NCI-H2171 treated with DMSO at 0.1 percent for 48 hours (cell line): Measurements from ENCODE around the gene MATK.
"Not testable (repeated sequence)": the region's sequence is repeated elsewhere in the genome, so short reads cannot be mapped to it uniquely, and the experiment has no call there.

Experiments
- DNase-seq: peaks from one replicate; lab custom pipeline; 2025; lab: John Stamatoyannopoulos, UW

The MATK gene

DNA sequence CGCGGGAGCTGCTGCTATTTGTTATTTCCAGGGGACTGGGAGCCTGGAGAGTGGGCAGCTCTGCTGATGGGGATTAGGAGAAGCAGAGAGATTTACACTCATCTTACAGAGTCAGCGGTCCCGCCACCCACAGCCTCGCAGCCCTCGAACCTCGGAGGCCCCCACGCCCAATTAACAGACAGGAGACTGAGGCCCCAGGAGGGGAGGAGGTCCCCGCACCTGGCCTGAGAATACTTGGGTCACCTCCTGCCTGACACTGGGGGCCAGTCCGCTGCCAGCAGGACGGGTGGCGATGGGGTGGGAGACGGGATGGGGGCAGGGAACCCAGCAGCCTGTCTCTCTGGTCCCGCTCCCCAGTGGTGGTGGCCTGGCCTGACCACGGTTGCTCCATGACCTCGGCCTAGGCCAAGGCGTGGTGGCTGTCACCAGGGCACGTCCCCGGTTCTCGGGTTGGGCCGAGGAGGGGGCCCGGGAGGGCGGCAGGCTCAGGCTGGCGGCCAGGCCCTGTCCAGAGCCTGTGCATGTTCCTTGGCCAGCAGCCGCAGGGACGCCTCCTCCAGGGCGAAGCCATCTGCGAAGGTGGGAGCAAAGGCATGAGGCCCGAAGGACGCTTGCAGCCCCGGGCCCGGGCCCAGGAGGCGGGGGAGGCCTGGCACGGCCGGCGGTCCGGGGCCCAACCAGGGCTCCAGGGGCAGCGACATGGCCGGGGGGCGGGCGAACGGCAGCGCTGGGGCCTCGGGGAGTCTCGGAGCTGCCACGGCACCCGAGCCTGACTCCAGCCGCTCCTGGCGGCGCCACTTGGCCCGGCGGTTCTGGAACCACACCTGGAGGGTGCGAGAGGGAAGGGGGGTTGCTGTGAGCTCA is 15.8 kb downstream of the MATK start:
- DNase-seq: no peak

DNA sequence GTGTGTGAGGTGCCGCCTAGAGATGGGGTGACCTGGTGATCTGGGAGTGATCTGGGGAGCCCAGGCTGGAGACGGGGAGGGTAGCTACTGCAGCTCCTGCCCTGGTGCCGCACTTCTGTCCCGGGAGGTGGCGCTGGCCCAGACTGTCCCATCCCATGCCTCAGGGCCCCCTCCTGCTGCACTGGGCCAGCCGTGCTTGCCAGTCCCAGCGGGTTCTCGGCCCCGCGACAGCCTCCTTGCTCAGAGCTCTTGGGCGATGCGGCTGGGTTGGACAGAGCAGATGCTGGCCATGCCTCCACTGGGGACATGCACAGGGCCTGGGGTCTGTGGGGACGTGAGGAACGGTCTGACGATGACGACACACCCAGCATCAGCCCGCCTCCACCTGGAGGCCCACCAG is 16.7 kb downstream of the MATK start:
- DNase-seq: no peak

DNA sequence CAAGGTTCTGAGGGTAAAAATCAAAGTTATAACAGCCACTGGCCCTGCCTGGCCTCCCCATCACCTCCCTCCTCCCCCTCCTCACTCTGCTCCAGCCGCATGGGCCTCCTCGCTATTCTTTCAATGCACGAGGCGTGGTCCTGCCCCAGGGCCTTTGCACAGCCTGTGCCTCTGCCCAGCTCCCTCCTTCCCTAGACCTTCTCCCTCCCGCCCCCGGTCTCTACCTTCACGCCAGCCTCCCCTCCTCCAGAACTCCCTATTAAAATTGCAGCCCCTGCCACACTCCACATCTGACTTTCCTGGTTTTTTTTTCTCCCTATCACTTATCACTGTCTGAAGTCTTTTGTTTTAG is 17.5 kb downstream of the MATK start:
- DNase-seq: no peak

DNA sequence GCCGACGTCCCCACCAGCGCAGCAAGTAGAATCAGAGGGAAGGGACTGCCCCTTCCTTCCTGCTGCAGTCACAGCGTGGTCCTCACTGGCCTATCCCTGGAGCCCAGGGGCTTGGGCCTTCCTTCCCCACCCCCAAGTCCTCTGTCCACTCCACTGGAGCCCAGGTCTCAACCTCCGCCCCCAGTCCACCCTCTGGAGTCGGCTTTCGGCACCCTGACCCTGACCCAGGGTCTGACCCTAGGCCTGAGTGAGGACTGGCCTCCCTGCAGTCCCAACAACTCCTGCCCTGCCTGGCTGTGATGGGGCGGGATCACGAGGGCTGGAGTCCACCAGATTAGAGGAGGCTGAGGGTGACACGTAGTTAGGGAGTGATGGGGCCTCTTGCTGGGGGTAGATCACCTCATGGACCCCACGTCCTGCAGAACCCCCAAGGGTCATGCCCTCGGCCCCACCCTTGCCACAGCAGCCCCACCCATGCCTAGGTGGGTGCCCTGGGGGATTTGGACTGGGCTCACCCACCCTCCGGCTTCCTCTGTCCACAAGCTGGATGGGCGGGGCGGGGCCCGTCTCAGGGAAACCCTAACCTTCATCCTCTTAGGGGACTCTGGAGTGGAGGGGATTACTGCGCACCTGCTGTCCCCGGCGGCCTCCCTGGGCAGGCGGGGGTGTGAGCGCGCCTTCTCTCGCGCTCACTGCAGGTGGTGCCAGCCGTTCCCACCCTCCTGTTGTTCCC is 18.0 kb downstream of the MATK start:
- DNase-seq: no peak

DNA sequence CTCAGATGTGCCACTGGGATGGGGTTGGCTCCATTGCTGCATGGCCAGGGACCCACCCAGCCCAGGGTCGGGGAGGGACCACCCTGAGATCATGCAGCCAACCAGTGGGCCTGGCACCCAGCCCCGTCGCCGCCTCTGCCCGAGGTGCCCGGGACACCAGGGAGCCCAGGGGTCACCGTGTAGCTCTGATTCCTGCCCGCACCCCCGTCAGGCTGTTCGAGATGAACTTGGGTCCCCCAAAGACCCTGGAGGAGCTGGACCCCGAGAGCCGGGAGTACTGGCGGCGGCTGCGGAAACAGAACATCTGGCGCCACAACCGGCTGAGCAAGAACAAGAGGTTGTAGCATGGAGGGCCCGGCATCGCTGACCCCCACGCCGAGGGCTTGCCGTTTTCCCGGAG is 19.1 kb downstream of the MATK start:
- no peak for DNase-seq

DNA sequence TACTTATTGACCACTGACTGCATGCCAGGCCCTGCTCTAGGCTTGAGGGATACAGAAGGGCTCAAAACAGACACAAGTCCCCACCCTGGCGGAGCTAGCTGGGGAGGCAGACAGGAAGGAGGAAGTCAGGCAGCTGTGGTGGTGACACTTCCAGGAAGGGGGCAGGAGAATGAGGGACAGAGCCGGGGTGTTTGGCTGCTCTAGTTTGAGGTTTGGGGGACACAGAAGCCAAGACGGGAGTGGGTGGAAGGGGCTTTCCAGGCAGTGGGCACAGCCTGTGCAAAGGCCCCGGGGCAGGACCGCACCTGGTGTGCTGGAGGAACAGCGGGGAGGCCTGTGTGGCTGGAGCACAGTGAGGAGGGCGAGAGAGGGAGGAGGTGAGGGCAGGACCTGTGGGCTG is 19.7 kb downstream of the MATK start:
- no peak for DNase-seq

DNA sequence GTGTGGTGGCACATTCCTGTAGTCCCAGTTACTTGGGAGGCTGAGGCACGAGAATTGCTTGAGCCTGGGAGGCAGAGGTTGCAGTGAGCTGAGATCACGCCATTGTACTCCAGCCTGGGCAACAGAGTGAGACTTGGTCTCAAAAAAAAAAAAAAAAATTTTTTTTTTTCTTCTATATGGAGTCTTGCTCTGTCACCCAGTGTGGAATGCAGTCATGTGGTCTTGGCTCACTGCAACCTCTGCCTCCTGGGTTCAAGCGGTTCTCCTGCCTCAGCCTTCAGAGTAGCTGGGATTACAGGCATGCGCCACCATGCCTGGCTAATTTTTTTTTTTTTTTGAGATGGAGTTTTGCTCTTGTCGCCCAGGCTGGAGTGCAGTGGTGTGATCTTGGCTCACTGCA is 20.4 kb downstream of the MATK start:
- not testable (repeated sequence) for DNase-seq

DNA sequence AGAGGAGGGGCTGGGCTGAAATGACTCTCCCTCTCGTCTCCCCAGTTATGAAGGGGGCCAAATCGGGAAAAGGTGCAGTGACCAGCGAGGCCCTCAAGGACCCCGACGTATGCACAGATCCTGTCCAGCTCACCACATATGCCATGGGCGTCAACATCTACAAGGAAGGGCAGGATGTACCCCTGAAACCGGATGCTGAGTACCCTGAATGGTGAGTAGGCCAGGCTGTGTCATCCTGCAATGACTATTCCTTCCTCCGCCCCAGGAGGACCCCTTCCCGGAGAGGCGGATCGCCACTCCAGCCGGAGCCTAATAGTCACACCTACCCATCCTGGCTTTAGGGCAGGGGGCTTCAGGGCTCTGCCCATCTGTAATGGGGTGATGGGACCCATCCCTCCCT is 21.1 kb downstream of the MATK start:
- no peak for DNase-seq

DNA sequence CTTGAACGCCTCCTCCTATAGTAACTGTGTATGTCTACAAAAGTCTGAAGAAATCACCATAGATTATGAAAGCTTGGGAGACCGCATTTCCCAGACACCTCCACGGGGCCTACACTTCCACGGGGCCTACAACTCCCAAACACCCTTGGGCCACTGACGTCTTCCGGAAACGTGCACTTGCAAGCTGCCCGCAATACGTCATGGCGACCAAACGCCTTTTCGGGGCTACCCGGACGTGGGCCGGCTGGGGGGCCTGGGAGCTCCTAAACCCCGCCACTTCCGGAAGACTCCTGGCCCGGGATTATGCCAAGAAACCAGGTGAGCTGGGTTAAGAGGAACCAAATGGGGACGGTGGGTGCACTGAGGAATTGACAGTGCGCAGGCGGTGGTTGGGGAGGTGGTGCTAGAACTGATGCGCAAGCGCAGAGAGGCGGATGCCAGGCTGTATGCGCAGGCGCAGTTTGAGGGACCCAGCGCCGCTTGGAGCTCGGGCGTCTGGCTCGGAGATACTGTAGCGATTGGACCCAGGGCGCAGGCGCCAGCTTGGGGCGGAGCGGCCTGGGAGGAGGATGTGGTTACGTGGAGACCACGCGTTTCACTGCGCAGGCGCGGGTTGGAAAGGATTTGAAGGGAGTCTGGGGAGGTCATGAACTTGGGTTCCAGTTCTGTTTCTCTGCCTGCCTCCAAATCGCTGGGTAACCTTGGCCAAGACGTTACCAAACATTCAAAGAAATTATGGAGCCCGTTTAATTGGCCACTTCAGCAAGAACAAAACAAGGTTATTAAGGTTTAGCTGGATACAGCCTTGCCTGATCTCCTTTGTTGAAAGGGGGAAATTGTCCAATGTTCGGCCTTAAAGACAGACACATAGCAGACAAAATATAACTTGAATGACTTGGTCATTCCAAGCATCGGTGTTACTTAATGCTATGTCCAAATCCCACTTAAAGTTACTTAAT is 23.4 kb downstream of the MATK start, which contains the start of gene MRPL54:
Gene MRPL54 (plus strand): TSS at position 182 of the 959 bp plus-strand sequence. CDS start 19 bp downstream, at position 201.
- DNase-seq: peak; percentile 99

DNA sequence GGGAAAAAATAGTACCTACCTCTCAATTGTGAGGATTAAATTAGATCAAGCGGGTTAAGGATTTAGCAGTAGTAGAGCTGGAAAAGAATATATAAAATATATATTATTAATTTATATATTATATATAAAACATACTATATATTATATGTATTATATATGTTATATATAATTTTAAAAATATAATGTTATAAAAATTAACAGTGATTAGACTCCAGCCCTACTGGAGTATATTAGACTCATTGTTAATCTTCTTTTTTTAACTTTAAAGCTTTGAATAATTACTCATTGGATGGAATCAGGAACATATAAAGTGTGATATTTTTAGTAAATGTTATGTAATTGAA is 24.1 kb downstream of the MATK start:
- DNase-seq: no peak

DNA sequence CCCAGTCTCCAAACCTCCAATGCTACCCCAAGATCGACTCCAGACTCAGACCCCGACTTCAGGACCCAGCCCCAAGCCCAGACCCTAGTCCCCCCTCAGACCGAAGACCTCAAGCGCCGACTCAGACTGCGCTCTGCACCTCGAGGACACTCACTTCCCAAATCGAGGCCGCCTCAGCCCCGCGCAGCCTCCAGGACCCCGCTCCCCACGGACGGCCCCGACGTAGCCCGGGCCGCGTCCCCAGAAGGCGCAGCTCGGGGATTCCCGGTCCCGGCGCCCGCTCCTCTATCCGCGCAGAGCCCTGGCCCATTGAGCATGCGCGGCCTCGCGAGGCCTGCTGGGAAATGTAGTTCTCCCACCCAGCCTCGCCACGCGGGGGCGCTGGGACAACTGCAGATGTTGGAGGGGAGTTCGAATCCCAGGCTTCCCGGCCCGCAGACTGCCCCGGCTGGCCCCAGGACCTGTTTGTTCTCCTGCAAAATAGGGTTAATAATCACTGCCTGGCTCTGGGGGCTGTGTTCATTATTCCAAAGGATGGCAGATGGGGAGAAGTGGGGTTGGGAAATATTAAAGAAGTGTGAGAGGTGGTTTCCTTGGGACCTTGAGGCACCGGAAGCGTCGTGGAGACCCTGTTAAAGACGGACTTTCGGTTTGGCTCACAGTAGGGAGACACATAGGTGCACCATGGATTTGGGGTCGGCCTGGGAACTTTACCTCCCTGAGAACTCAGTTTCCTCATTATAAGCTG is 24.6 kb downstream of the MATK start, which contains the start of gene APBA3:
Gene APBA3 (minus strand): TSS at position 311 of the 748 bp plus-strand sequence. CDS start 1,428 bp downstream, outside the sequence.
- peak; percentile 79 for DNase-seq

DNA sequence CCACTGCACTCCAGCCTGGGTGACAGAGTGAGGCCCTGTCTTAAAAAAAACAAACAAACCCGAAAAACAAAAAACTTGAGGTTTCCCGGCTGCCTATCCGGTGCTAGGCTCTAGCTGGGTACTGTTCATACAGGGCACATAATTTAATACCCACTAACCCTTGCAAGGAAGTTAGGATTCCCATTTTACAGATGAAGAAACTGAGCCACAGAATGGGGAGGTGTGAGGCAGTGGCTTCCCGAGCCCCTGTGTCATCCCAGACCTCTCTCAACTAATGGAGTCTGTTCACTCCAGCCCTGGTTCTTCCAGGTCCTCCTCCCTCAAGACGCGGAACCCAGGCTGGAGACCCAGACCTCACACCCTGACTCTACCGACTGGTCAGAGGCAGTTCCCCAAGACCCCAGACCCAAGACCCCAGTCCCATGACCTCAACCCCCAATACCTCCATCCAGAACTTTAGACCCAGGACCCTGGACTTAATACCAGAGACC is 25.3 kb downstream of the MATK start:
- DNase-seq: no peak

DNA sequence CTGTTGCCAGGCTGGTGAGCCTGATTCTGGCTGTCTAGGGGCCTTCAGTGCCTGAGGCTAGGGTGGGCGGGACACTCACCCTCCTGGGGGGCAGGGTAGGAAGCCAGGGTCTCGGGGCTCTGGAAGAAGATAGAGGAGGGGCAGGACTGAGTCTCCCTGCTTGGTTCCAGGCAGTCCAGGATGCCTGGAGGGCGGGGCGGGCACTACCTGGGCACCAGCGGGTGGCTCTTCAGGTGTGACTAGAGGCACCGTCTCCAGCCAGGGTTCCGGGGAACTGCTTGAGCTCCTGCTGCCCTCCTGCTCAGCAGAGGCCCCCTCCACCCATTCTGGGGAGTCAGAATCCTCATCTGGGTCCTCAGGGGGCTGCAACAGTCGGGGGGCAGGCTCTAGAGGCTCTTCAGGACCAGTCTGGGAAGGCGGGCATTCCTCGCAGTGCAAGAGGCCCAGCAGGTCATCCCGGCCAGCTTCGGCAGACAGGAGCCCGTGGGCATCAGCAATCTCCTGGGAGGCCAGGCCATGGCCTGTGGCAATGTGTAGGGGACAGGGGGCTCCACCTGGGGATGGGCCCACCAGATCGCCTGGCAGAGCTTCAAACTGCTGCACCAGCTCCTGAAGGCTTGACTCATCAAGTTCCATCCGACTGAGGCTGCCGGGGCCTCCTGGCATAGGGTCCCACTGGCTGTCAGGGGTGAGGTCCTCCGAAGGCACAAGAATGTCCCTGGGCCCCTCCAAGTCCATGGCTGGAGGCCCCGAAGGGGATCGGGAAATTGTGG is 26.5 kb downstream of the MATK start:
- no peak for DNase-seq

DNA sequence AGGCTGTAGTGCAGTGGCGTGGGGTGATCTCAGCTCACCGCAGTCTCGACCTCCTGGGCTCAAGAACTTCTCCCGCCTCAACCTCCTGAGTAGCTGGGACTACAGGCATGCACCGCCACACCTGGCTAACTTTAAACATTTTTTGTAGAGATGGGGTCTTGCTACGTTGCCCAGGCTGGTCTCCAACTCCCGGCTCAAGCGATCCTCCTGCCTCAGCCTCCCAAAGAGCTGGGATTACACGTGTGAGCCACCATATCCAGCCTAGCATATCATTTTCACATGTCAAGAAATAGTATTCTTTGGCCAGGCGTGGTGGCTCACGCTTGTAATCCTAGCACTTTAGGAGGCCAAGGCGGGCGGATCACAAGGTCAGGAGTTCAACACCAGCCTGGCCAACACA is 27.9 kb downstream of the MATK start:
- not testable (repeated sequence) for DNase-seq

DNA sequence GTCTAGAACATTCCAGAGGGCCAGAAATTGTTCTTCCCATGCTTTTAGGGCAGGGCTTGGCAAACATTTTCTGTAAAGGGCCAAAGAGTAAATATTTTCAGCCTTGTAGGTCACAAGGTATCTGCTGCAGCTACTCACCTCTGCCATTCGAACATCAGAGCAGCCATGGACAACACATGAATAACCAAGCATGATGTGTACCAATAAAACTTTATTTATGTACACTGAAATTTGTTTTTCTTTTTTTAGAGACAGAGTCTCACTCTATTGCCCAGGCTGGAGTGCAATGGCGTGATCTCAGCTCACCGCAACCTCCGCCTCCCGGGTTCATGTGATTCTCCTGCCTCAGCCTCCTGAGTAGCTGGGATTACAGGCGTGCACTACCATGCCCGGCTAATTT is 28.5 kb downstream of the MATK start:
- not testable (repeated sequence) for DNase-seq

DNA sequence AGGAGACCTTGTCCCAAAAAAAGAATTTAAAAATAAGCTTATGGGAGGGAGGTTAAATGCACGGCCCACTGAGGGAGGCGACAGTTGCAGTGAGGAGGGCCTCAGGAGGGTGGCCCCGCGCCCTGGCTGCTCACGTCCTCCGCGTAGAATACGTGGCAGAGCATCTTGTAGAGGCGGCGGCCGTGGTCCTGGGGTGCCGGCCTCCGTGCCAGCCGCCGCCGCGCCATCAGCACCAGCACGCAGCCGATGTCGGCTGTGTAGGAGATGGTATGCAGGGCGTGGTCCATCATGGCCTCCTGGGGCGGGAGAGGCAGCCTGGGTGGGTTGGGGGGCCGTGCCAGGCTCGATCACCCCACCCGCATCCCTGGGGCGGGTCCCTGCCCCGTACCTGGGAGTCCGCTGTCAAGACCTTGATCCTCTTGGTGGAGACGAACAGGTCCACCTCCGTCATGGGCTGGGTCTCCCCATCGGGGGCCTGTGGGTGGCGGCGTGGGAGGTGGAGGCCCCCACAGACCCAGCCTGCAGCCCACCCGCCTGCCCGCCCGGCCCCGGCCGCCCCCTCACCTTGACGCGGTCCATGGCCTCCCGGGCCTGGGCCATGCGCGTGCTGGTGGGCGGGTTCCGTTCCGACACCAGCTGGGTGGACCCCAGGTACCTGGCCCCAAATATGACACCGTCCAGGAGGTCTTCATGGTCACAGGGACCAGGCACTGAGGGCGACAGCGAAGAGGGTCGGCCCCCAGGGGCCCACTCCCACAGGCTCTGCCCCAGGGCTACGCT is 32.4 kb downstream of the MATK start:
- no peak for DNase-seq

DNA sequence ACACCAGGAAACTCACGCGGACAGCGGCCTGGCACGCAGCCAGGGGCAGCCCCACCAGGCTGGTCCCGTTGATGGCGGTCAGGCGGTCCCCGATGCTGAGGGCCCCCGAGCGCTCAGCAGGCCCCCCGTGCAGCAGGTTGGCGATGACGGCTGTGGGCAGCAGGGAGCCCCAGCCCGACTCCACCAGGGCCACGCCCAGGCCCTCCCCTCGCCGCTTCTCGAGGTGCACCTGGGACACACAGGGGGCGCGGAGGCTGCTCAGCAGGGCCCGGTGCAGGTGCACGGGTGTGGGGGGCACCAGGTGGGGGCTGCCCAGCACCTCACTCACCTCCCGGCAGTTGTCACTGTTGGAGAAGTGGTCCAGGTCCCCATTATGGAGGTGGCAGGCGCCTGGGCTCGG is 33.7 kb downstream of the MATK start:
- no peak for DNase-seq

DNA sequence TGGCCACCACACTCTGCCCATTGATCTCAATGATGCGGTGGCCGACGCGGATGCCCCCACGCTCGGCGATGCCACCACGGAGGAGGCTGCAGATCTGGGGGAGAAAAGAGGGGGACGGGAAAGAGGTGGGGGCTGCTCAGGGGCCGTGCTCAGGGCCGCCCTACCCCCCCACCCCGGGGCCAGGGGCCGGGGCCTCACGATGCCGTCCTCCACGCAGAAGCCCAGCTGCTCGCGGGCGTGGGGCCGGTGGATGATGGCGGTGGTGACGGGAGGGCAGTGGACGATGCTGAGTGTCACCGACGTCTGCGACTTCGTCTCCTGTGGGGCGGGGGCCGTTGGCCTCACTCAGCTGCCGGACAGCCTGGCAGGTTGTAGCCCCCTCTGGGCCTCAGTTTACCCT is 34.9 kb downstream of the MATK start:
- DNase-seq: no peak

DNA sequence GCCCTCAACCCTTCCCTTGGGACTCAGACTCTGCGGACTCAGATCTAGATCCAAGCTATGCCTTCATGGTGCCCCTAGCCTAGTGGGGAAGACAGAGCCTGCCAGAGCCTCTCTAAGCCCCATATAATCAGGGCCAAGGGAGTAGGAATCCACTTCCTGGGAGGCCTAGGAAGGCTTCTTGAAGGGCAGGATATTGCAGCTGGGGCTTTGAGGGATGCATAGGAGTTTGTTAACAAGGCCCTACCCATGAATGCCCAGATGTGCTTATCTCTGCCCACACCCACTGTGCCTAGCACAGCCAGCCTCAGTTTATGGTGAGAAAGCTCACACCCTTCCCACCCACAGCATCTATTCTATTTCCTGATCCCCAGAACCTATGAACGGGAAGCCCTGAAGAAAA is 36.0 kb downstream of the MATK start:
- DNase-seq: no peak

DNA sequence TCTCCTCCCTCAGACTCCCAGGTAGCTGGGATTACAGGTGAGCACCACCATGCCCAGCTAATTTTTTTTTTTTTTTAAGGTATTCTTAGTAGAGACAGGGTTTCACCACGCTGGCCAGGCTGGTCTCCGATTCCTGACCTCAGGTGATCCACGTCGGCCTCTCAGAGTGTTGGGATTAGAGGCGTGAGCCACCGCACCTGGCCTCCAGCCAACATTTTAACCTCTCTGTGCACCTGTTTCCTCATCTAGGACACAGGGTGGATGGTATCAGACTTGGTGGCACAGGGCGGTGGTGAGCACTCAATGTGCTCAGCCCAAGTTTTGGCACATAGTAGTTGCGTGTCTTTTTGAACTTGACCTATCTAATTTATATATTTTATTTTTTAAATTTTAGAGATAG is 37.2 kb downstream of the MATK start:
- no peak for DNase-seq
